Stimulated activated CD8-positive, alpha-beta memory T cell treated with anti-CD3 and anti-CD28 coated beads, Interleukin-4, amount 100 ng/mL, for 48 hours (primary cell): ENCODE data around the gene HPRT1.

Experiments used
- DNase-seq: peaks from one replicate; pipeline ENCODE4 v3.0.0-alpha.2; 2020

Gene HPRT1

DNA sequence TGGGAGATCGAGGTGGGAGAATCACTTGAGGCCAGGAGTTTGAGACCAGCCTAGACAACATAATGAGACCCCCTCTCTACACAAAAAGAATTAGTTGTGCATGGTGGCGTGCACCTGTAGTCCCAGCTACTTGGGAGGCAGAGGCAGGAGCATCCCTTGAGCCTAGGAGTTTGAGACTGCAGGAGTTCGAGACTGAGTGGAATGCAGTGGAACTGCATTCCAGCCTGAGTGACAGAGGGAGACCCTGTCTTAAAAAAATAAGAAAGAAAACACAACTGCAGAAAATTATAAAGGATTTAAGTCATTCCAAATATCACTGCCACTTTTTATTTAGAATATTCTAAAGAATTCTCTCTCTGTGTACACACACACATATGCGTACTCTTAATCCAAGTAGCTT is 18.4 kb downstream of the HPRT1 start:
- no peak for DNase-seq

GRCh38 chrX:134480061-134480460 is 20.1 kb downstream of the HPRT1 start:
- no peak for DNase-seq

- no peak for DNase-seq
Observed at GRCh38 chrX:134481339-134481738, 21.4 kb downstream of the HPRT1 start.

- DNase-seq, result no peak
Observed at GRCh38 chrX:134482371-134482770, 22.4 kb downstream of the HPRT1 start.

- DNase-seq, result no peak
Observed at GRCh38 chrX:134484039-134484438, 24.1 kb downstream of the HPRT1 start.

- no peak for DNase-seq
Observed at GRCh38 chrX:134501941-134502340, 42.0 kb downstream of the HPRT1 start.

- DNase-seq, result no peak
Observed at GRCh38 chrX:134502686-134503085, 42.7 kb downstream of the HPRT1 start.

GRCh38 chrX:134512566-134512965 is 52.6 kb downstream of the HPRT1 start:
- no peak for DNase-seq

DNA sequence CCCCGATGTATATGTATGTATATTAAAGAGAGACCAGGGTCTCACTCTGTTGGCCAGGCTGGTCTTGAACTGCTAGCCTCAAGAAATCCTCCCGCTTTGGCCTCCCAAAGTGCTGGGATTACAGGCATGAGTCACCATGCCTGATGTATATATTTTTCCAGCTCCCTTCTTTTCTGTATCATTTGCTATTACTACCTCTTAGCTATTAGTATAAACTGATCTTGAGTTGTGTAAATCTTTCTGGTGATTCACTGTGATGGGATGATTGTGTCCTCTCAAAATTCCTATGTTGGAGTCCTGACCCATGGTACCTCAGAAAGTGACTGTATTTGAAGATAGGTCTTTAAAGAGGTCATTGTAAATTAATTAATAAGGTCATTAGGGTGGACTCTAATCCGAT is 53.1 kb downstream of the HPRT1 start:
- no peak for DNase-seq

GRCh38 chrX:134520860-134521390 is 61.0 kb downstream of the HPRT1 start:
- DNase-seq, result no peak

GRCh38 chrX:134524181-134524580 is 64.2 kb downstream of the HPRT1 start:
- DNase-seq, result no peak

- DNase-seq, result no peak
Observed at GRCh38 chrX:134525086-134525792, 65.3 kb downstream of the HPRT1 start.

DNA sequence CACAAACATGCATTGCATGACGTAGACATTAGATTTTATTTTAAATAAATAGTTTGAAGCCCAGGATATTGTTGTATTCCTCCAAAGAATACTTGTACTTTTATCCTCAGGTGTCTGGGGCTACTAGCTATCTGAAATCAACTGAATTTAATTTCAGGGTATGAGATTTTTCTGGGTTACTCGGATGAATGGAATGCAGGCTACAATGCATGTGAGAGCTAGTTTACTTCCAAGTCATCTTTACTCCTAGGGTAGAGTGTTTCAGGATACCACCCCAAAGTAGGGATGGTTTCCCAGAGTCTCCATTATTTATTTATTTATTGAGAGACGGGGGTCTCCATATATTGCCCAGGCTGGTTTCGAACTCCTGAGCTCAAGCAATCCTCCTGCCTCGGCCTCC is 66.4 kb downstream of the HPRT1 start:
- DNase-seq, result no peak

DNA sequence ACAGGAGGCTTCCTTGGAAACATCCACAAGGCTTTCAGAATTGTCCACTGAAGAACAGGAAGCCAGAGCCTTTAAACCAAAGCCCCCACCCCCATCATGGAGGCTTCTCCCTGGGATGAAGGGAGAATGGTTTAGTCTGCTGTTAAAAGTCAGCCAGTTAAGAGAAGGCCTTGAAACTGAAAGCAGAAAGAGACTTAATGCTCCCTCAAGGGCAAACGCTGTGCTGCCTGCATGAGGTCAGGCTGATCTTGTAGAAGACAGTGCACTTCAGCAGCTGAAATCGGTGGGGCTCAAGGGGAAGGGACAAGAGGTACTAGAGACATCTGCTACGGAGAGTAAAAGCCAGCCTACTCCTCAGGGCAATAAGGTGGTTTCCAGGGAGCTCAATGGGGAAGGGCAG is 69.0 kb downstream of the HPRT1 start:
- DNase-seq, result no peak

- no peak for DNase-seq
Observed at GRCh38 chrX:134529481-134529880, 69.5 kb downstream of the HPRT1 start.

GRCh38 chrX:134530845-134531244 is 70.9 kb downstream of the HPRT1 start:
- DNase-seq, result no peak

DNA sequence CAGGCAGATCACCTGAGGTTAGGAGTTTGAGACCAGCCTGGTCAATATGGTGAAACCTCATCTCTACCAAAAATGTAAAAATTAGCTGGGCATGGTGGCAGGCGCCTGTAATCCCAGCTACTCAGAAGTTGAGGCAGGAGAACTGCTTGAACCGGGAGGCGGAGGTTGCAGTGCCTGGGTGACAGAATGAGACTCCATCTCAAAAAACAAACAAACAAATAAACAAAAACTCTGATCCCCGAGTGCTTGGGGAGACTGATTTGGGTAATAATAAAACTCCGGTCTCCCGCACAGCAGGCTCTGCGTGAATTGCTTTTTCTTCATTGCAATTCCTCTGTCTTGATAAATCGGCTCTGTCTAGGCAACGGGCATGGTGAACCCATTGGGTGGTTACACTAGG is 73.4 kb downstream of the HPRT1 start:
- no peak for DNase-seq

DNA sequence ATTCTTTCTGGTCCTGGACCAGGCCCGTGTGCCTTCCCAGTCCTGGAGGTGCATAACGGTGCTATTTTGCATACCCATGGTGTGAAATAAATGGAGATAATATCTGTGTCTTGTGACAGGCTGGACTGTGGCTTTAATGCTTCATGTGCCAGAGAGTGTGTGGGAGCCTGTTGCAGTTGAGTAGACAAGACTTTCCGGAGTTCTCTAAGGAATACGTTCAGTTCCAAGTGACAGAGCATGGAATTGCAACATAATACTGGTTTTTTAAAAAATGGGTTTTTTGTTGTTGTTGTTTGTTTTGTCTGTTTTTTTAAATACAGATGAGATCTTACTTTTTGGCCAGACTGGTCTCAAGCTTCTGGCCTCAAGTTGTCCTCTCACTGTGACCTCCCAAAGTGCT is 74.0 kb downstream of the HPRT1 start:
- no peak for DNase-seq

GRCh38 chrX:134537179-134537955 is 77.4 kb downstream of the HPRT1 start:
- DNase-seq, result no peak

GRCh38 chrX:134538316-134538715 is 78.4 kb downstream of the HPRT1 start:
- DNase-seq, result no peak

DNA sequence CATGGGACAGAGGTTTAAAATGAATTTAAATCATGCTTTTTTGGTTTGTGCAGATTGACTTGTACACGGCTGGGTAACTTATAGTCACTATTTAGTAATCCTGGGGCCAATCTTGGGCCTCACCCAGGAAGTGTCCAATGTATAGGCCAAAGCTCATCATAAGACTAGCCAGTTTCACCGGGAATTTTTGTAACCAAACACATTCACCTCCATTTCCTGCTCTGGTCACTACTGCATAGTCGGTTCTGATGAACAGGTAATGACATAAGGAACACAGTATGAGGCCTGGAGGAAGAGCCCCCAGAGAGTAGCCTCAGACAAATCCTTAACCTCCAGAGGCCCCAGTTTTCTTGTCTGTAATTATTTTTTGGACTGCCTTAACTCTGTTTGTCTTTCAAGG is 81.9 kb downstream of the HPRT1 start:
- no peak for DNase-seq

- DNase-seq, result no peak
Observed at GRCh38 chrX:134542485-134542884, 82.5 kb downstream of the HPRT1 start.

- no peak for DNase-seq
Observed at GRCh38 chrX:134543288-134543687, 83.3 kb downstream of the HPRT1 start.

DNA sequence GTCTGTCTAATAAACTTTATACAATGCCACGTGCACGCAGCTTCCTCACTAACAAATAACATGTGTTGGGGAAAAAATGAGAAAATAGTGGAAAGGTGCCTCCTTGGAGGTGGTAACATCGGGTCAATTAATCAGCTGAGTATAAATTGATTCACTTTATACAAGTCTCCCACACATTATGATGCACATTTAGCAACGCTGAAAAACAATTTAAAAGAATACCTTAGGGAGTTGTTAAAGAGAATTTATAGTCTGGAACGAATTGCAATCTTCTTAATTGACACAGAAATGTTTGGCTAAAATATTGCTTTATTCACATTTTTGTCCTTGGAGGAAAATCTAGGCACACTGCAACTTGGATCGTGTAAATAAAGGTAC is 84.2 kb downstream of the HPRT1 start:
- no peak for DNase-seq
